GM13976 (cell line): ENCODE results near the gene ALK.

Source experiments
- DNase-seq: peaks from one replicate; pipeline ENCODE4 v3.0.0; 2012; ENCODE audit warnings: low spot score
- in situ Hi-C: fragments of 300-500 bp; cut with MboI; formaldehyde crosslinking; loops from one replicate; pipeline ENCODE4 v1.12.0; 2022; ENCODE audit warnings: low sequenced_read_pairs, mixed read lengths, inconsistent platforms; ENCODE audit not compliant: unreplicated experiment
- TF ChIP-seq, protein P1 (sequence below): IDR thresholded peaks from 2 replicates; pipeline ENCODE4 v1.5.1; 2012; ENCODE audit warnings: borderline replicate concordance, mild to moderate bottlenecking; ENCODE audit not compliant: insufficient read depth; ENCODE audit errors: extremely low read depth, missing control alignments, control extremely low read depth

Gene ALK

GRCh38 chr2:29195796-29196195 is 725.6 kb downstream of the ALK start:
- no peak for DNase-seq
- TF ChIP-seq, protein P1, sequence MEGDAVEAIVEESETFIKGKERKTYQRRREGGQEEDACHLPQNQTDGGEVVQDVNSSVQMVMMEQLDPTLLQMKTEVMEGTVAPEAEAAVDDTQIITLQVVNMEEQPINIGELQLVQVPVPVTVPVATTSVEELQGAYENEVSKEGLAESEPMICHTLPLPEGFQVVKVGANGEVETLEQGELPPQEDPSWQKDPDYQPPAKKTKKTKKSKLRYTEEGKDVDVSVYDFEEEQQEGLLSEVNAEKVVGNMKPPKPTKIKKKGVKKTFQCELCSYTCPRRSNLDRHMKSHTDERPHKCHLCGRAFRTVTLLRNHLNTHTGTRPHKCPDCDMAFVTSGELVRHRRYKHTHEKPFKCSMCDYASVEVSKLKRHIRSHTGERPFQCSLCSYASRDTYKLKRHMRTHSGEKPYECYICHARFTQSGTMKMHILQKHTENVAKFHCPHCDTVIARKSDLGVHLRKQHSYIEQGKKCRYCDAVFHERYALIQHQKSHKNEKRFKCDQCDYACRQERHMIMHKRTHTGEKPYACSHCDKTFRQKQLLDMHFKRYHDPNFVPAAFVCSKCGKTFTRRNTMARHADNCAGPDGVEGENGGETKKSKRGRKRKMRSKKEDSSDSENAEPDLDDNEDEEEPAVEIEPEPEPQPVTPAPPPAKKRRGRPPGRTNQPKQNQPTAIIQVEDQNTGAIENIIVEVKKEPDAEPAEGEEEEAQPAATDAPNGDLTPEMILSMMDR, result no peak
- in situ Hi-C loops, result loop anchor here (25.0 kb wide), 2 partner anchors 383 to 633 kb away; partner anchors contain the start of gene SPDYA

DNA sequence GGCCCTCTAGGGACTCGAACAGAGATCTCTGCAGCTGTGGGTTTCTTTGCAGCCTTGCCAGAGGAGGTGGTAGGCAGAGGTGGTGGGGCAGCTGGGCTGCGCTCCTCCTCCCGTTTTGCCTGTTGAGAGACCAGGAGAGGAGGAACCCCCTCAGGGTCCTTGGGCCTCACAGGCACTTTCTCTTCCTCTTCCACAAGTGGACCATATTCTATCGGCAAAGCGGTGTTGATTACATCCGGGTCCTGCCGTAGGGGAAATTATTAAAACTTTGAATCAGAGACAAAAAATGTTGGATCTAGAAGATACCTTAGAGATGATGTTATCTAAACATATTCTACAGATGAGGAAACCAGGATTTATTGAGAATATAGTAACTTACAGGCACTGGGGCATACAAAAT is 727.7 kb downstream of the ALK start:
- TF ChIP-seq, protein P1, result no peak
- in situ Hi-C loops, result loop anchor here (25.0 kb wide), 2 partner anchors 381 to 631 kb away; partner anchors contain the start of gene SPDYA
- DNase-seq, result no peak

DNA sequence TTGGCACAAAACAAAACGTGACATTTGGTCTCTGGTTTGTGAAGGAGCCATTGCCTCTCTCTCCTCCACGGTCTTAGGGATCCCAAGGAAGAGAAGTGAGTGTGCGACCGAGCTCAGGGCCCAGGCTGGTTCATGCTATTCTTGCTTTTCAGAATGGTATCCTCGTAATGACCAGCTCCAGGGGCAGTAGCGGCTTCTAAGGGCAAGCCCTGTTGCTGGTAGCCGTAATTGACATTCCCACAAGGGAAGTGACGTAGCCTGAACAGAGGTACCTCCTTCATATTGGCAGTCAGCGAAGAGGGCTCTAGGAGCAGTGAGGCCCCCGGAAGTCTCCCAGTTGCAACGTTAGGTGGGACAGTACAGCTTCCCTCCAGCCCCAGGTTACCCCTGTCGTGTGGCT is 728.3 kb downstream of the ALK start:
- in situ Hi-C loops, result loop anchor here (25.0 kb wide), 2 partner anchors 381 to 631 kb away; partner anchors contain the start of gene SPDYA
- TF ChIP-seq, protein P1, result no peak
- no peak for DNase-seq

DNA sequence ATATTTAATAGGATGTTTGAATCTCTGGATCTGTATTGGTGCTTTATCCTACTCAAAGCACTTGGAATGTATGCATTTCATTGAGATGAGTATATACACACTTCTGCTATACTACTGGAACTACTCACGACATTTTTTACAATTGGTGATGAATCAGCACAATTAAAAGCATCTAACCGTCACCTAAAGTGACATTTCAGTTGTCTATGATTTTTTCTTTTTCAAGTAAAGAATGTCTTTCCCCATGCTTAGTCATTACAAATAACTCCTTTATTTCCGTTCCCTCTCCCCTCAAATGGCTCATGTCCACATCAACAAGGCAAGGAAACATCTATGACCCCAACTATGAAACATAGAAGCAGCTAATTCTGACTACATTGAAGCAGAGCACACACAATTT is 728.9 kb downstream of the ALK start:
- in situ Hi-C loops, result loop anchor here (25.0 kb wide), 2 partner anchors 380 to 630 kb away; partner anchors contain the start of gene SPDYA
- TF ChIP-seq, protein P1, result no peak
- DNase-seq, result no peak

DNA sequence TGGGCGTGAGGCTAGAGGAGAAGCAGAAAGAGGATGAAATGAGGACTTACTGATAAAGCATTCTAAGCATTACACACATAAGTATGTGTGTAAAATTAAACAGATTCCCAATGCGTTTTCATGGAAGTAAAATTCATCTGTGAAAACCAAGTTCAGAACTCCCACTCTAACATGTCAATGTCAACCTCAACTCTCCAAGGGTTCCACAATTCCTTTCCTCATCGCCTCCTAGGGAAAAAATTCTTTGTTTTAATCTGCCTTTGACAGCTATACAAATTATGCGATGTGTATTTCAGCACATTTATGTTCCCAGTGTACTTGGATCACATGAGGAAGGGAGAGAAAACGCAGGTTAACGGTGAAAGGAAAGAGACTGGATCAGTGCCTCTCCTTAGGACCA is 729.6 kb downstream of the ALK start:
- in situ Hi-C loops, result loop anchor here (25.0 kb wide), 2 partner anchors 380 to 630 kb away; partner anchors contain the start of gene SPDYA
- DNase-seq, result no peak
- TF ChIP-seq, protein P1, result no peak

- TF ChIP-seq, protein P1, result no peak
- no peak for DNase-seq
- in situ Hi-C loops, result loop anchor here (25.0 kb wide), 2 partner anchors 377 to 627 kb away; partner anchors contain the start of gene SPDYA
These were observed 732.3 kb downstream of the ALK start for GRCh38 chr2:29189052-29189451.
